GM12872 (cell line): ENCODE results near the gene ZNF180.
A peak's percentile ranks its signal among the peaks of the same experiment; 100 is the strongest.

Source experiments
- TF ChIP-seq, protein P1 (sequence below): IDR thresholded peaks from 3 replicates; pipeline ENCODE4 v1.5.1; 2011; ENCODE audit warnings: low read depth, mild to moderate bottlenecking, low read length, moderate library complexity; ENCODE audit not compliant: insufficient read depth

ZNF180 gene

DNA sequence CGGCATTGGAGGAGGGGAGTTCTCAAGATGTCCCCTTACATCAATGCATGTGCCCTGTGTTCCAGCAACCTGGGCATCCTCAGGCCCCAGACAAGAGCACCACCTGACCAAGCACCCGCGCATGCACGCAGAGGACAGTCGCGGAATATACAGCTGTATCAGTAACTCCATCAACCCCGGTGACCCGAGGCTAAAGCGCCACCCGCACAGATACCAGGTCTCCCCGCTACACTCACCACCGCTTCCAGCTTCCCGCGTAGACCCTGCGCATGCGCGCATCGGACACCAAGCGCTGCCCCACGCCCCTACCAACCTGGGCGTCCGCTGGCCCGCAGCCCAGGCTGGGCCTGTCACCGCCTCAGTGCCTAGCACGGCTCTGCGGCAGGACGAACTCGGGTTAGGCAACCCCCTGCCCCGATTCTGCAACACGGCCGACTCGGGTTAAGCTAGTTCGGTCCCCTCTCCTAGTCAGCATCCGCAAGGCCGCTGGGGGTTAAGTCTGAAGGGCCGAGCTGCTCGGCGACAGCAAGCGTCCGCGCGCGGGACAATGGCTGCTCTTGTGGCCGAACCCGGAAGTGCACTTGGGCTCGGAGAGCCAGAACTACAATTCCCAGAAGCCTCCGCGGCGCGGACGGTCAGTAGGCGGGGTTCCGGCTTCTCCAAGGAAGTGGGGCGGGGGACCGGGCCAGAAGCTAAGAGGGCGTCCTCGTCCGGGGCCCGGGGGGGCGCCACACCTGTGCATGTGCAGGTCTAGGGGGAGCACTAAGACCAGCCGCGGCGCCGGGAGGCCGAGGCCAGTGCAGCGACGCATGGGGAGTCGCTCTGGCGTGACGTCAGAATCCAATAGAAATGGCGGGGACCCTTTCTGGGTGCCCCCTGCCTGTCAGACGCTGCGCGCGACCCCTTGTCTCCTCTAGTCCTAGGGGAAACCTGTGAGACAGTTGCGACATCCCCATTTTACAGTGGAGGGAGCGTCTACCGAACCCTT lies at the start of gene ZNF180:
Gene ZNF180 (minus strand): TSS at position 561 of the 988 bp plus-strand sequence. CDS start 3,188 bp downstream, outside the sequence.
- TF ChIP-seq, protein P1, sequence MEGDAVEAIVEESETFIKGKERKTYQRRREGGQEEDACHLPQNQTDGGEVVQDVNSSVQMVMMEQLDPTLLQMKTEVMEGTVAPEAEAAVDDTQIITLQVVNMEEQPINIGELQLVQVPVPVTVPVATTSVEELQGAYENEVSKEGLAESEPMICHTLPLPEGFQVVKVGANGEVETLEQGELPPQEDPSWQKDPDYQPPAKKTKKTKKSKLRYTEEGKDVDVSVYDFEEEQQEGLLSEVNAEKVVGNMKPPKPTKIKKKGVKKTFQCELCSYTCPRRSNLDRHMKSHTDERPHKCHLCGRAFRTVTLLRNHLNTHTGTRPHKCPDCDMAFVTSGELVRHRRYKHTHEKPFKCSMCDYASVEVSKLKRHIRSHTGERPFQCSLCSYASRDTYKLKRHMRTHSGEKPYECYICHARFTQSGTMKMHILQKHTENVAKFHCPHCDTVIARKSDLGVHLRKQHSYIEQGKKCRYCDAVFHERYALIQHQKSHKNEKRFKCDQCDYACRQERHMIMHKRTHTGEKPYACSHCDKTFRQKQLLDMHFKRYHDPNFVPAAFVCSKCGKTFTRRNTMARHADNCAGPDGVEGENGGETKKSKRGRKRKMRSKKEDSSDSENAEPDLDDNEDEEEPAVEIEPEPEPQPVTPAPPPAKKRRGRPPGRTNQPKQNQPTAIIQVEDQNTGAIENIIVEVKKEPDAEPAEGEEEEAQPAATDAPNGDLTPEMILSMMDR: peak; percentile 20; the same call in 1 of the 3 replicates

DNA sequence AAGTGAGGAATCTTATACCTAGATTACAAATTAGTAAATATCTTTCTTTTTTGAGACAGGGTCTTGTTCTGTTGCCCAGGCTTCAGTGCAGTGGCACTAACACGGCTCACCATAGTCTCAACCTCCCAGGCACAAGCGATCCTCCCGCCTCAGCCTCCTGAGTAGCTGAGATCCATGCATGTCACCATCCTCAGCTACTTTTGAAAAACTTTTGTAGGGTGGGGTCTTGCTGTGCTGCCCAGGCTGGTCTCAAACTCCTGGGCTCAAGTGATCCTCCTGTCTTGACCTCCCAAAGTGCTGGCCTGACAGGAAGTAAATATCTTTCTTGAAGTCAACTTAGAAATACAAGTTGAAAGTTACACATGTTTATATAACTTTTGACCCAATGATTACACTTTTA lies 49.2 kb upstream of the ZNF180 start:
- TF ChIP-seq, protein P1: no peak

DNA sequence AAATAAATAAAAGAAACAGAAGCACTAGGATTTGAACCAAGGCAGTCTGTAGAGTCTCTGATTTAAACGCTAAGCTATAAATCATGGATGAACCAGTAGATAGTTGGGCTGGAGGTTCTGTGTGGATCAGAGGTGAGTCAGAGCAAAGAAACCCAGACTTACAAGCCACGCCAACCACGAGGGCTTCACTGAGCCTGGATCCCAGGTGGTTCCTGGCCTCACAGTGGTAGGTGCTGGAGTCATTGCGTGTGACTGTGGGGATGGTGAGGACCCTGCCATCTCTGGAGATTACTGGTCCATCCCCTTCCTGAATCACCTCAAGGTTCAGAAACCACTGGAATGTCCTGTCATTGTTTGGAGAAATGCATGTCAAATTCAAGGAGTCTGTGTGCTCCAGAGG lies 48.4 kb upstream of the ZNF180 start:
- TF ChIP-seq, protein P1: no peak

DNA sequence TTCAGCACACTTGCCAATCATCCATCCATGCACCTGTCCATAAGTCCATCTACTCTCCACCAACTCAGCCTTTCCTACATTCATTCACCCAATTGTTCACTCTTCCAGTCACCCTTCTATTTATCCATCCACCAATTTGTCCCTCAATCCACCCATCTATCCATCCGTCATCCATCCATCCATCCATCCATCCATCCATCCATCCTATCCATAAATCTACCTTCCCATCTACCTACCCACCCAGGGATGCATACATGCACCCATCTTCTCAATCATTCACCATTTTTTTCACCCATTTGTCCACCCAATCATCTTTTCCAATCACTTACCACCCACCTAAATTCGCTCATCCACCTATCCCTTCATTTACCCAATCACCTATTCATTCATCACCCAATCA lies 43.7 kb upstream of the ZNF180 start:
- TF ChIP-seq, protein P1: no peak

DNA sequence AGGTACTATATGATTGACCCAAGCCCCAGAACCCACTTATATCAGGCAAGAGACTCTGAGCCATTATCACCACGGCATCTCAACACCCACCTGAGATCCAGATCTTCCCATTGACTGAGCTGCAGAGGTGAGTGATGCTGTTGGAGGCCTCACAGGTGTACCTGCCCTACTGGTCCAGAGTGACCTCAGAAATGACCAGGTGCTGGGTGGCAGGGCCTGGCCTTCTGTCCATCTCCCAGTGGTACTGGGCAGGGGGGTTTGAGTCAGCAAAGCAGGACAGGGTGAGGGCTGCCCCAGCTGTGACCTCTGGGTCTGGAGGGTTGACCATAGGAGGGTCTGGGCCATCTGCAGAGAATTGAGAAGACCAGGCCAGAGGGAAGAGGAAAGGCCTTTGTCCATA lies 42.3 kb upstream of the ZNF180 start:
- TF ChIP-seq, protein P1: no peak

DNA sequence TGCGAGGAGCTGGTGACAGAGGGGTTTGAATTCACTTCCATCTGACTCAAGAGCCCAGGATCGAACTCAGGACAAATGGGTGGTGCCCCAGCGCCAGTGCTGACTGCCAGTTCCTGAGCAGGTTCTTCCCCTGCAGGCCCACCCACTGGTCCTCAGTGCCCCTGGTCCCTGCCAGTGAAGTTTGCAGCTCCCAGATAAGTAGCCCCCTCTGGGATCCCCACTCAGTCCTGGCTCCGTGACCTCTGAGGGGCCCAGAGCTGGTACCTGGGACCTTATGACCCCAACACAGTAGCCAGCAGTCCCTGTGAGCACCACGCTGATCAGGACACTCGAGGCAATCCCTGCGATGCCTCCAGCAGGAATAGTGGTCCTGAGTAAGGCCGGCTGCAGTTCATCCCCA lies 40.4 kb upstream of the ZNF180 start:
- TF ChIP-seq, protein P1: no peak

DNA sequence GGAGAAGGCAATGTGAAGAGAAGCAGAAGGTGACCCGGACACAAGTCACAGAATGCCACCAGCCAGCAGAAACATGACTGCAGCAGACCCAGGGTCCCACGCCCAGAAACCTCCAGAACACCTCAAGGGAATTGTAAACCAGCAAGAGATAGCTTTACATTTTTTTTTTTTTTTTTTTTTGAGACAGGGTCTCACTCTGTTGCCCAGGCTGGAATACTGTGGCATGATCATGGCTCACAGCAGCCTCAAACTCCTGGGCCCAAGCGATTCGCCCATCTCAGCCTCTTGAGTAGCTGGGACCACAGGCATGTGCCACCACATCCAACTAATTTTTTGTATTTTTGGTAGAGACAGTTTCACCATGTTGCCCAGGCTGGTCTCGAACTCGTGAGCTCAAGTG lies 39.7 kb upstream of the ZNF180 start:
- TF ChIP-seq, protein P1: no peak
